BLaER1 (cell line): ENCODE results near the gene TUBGCP6.

ENCODE experiments used
- H3K27ac ChIP-seq: shearing (Covaris generic); formaldehyde crosslinking; 2 replicates; pipeline ENCODE4 v1.8.1; 2022
- H3K27me3 ChIP-seq: shearing (Covaris generic); formaldehyde crosslinking; 2 replicates; pipeline ENCODE4 v1.8.1; 2022
- H3K36me3 ChIP-seq: shearing (Covaris generic); formaldehyde crosslinking; 2 replicates; pipeline ENCODE4 v1.8.1; 2022
- H3K4me1 ChIP-seq: shearing (Covaris generic); formaldehyde crosslinking; 2 replicates; pipeline ENCODE4 v1.8.1; 2022
- H3K4me2 ChIP-seq: shearing (Covaris generic); formaldehyde crosslinking; 2 replicates; pipeline ENCODE4 v1.8.1; 2022
- H3K4me3 ChIP-seq: shearing (Covaris generic); formaldehyde crosslinking; 2 replicates; pipeline ENCODE4 v1.8.1; 2022
- H3K9ac ChIP-seq: shearing (Covaris generic); formaldehyde crosslinking; 2 replicates; pipeline ENCODE4 v1.8.1; 2022
- H3K9me3 ChIP-seq: shearing (Covaris generic); formaldehyde crosslinking; 2 replicates; pipeline ENCODE4 v1.8.1; 2022
- H4K20me1 ChIP-seq: shearing (Covaris generic); formaldehyde crosslinking; 2 replicates; pipeline ENCODE4 v1.8.1; 2022
- Cebpa-rat ChIP-seq: shearing (Covaris generic); IDR thresholded peaks from 2 replicates; pipeline ENCODE4 v1.8.1; 2022

The TUBGCP6 gene

GRCh38 chr22:50251477-50252081, 6.8 kb upstream of the TUBGCP6 start:
- H3K27ac ChIP-seq: peak overlapping the region; percentile 84
- H3K9me3 ChIP-seq: no peaks in the 10 kb centered on the region
- H3K4me1 ChIP-seq: peaks cover 46% of the 10 kb centered on the region
- peaks cover 63% of the 10 kb centered on the region for H3K36me3 ChIP-seq
- peak overlapping the region; percentile 76 for H3K4me3 ChIP-seq
- H3K27me3 ChIP-seq: no peaks in the 10 kb centered on the region
- H4K20me1 ChIP-seq: peaks cover 67% of the 10 kb centered on the region
- H3K4me2 ChIP-seq: peak overlapping the region; percentile 85
- no peak for TF ChIP-seq Cebpa-rat
- peak overlapping the region; percentile 81 for H3K9ac ChIP-seq

DNA sequence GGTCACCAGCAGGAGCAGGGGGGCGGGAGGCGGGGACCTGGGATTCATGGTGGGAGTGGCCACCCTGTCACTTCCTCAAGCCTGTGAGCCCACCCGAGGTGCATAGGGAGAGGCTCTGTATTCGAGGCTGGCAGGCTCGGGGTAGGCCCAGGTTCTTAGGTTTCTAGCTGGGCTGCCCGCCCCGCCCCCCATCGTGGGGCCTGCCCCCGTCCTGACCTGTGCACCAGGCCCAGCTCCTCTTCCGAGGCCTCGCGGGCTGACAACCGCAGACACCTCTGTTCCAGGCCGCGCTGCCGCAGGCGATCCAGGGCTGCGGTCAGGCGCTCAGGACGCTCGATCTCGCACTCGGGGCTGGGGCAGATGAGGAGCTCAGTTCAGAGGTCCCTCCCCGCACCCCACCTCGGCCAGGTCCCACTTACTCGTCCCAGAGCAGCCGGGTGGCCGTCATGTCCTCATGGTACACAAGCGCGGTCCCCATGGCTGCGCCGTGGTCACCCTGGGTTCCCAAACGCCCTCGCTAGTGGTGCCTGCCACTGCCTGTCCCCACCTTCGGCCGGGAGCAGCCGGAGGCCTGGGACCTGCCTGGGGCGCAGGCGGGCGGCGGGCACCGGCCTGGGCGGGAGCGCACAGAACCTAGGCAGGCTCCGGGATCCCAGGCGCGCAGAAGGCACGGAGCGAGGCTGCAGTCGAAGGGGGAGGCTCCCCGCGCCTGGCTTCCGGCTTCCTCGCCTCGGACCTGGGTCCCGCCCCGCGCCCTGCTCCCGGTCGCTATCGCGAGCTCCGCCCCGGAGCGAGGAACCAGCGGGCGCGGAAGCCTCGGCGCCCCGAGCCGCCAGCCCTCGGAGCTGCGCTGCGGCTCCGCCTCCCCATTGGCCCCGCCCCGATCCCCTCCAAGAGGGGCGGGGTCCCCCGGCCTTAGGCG, 6.0 kb upstream of the TUBGCP6 start, which contains the start of gene HDAC10:
Gene HDAC10 (minus strand): TSS at position 711 of the 922 bp plus-strand sequence. CDS start 233 bp downstream, at position 478.
- TF ChIP-seq Cebpa-rat: no peak
- no peaks in the 10 kb centered on the region for H3K27me3 ChIP-seq
- peak within 1 kb of the TSS; percentile 81 for H3K9ac ChIP-seq
- peaks cover 51% of the 10 kb centered on the region for H3K4me1 ChIP-seq
- H3K9me3 ChIP-seq: no peaks in the 10 kb centered on the region
- H3K4me3 ChIP-seq: peak within 1 kb of the TSS; percentile 76
- H3K27ac ChIP-seq: peak within 1 kb of the TSS; percentile 84
- peaks cover 67% of the 10 kb centered on the region for H4K20me1 ChIP-seq
- peak within 1 kb of the TSS; percentile 85 for H3K4me2 ChIP-seq
- peaks cover 63% of the 10 kb centered on the region for H3K36me3 ChIP-seq

DNA sequence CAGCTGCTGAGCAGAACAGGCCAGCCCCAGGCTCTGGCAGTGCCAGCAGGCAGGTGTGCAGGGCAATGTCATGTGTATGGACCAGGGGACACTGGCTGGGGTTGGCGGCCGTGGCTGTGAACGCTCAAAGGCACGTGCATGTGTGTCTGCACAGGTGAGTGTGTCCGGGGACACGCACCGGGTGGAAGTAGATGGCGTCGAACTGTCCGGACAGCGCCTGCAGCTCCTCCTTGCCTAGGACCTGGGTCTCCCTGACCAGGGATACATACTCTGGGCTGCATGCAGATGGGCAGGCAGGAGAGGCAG, 5.4 kb upstream of the TUBGCP6 start:
- Histone ChIP-seq H3K9me3 (no peaks in the 10 kb centered on the region), H3K4me1 (peaks cover 56% of the 10 kb centered on the region), H4K20me1 (peaks cover 72% of the 10 kb centered on the region), H3K36me3 (peaks cover 58% of the 10 kb centered on the region), H3K27ac (peak overlapping the region; percentile 84), H3K4me2 (peak overlapping the region; percentile 85), H3K27me3 (no peaks in the 10 kb centered on the region), H3K4me3 (peak overlapping the region; percentile 76), H3K9ac (peak overlapping the region; percentile 81)
- no peak for TF ChIP-seq Cebpa-rat

DNA sequence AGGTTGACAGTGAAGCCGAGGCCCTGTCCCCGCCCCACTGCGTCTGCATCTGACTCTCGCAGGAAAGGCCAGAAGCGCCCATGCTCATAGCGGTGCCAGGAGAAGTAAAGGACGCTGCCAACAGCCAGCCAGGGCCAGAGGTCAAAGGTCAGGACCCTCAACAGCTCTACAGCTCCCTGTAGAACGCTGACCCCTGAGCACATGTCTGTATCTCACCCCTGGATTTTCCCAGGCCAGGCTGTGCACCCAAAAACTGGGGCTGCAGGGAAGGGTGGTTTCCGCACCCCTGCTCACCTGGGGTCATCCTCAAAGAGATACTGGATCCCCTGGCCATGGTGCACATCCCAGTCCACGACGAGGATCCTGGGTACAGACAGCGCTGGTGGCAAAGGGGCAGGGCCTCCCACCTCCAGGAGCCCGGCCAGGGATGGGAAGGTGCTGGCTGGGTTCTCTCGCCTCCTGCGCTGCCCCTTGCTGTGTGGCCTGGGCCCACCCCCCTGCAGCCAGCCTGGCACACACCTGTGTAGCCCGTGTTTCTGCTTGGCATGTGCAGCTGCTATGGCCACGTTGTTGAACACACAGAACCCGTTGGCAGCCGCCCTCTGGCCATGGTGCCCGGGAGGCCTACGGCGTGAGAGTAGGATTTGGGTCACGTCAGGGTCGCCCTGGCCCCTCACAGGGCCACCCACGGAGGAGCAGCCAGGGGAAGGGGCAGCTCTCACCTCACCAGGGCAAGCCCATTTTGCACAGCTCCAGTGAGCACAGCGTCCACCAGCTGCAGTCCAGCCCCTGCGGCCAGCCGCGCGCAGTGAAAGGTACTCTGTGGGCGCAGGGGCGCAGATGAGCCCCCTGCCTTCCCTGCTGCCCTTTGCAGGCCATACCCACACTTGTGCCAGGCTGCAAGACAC, 4.8 kb upstream of the TUBGCP6 start:
- peak overlapping the region; percentile 85 for H3K4me2 ChIP-seq
- no peak overlapping the region for H3K27ac ChIP-seq
- H3K36me3 ChIP-seq: peaks cover 52% of the 10 kb centered on the region
- H3K27me3 ChIP-seq: no peaks in the 10 kb centered on the region
- H3K9me3 ChIP-seq: no peaks in the 10 kb centered on the region
- peaks cover 56% of the 10 kb centered on the region for H3K4me1 ChIP-seq
- peaks cover 68% of the 10 kb centered on the region for H4K20me1 ChIP-seq
- no peak for TF ChIP-seq Cebpa-rat
- peak overlapping the region; percentile 76 for H3K4me3 ChIP-seq
- H3K9ac ChIP-seq: peak overlapping the region; percentile 81

GRCh38 chr22:50248196-50249081, 3.6 kb upstream of the TUBGCP6 start:
- TF ChIP-seq Cebpa-rat: no peak
- peak overlapping the region; percentile 54 for H3K4me2 ChIP-seq
- H3K4me1 ChIP-seq: peaks cover 63% of the 10 kb centered on the region
- no peaks in the 10 kb centered on the region for H3K27me3 ChIP-seq
- H4K20me1 ChIP-seq: peaks cover 71% of the 10 kb centered on the region
- H3K9me3 ChIP-seq: no peaks in the 10 kb centered on the region
- no peak overlapping the region for H3K4me3 ChIP-seq
- H3K36me3 ChIP-seq: peaks cover 40% of the 10 kb centered on the region
- peak overlapping the region; percentile 19; the same call in 1 of the 2 replicates for H3K9ac ChIP-seq
- H3K27ac ChIP-seq: 0 out of 2 replicates have a peak overlapping the region, but pooled peaks have one; percentile 2

GRCh38 chr22:50247748-50248147, 2.9 kb upstream of the TUBGCP6 start:
- peak overlapping the region; percentile 54 for H3K4me2 ChIP-seq
- H3K27me3 ChIP-seq: no peaks in the 10 kb centered on the region
- H3K9me3 ChIP-seq: no peaks in the 10 kb centered on the region
- H3K36me3 ChIP-seq: peaks cover 34% of the 10 kb centered on the region
- peaks cover 70% of the 10 kb centered on the region for H3K4me1 ChIP-seq
- peak overlapping the region; percentile 19; the same call in 1 of the 2 replicates for H3K9ac ChIP-seq
- no peak overlapping the region for H3K27ac ChIP-seq
- H4K20me1 ChIP-seq: peaks cover 74% of the 10 kb centered on the region
- no peak overlapping the region for H3K4me3 ChIP-seq
- no peak for TF ChIP-seq Cebpa-rat

GRCh38 chr22:50246242-50247175, 1.7 kb upstream of the TUBGCP6 start:
- Histone ChIP-seq H3K4me3 (peak overlapping the region; percentile 91; the same call in 1 of the 2 replicates), H3K4me2 (peak overlapping the region; percentile 98), H4K20me1 (peaks cover 74% of the 10 kb centered on the region), H3K4me1 (peaks cover 70% of the 10 kb centered on the region), H3K27ac (no peak overlapping the region), H3K36me3 (peaks cover 30% of the 10 kb centered on the region), H3K9ac (peak overlapping the region; percentile 93; the same call in 1 of the 2 replicates), H3K27me3 (no peaks in the 10 kb centered on the region), H3K9me3 (no peaks in the 10 kb centered on the region)
- no peak for TF ChIP-seq Cebpa-rat
